ENCODE results near the gene TTBK1.

- no peak for TF ChIP-seq POLR2A (IDR thresholded peaks at IDR 0.05; ENCODE audit: low read depth, low read length)
- TF ChIP-seq POLR2AphosphoS5 (IDR thresholded peaks at IDR 0.05; ENCODE audit: low read depth, low read length), result no peak
These were observed 28.2 kb upstream of the TTBK1 start for GRCh38 chr6:43215066-43215465.

All from GM12892 (cell line).